BLaER1 (cell line): ENCODE data around the gene ANKRD7.
A peak's percentile ranks its signal among the peaks of the same experiment; 100 is the strongest.

Experiments used
- H3K27ac ChIP-seq: shearing (Covaris generic); formaldehyde crosslinking; 2 replicates; pipeline ENCODE4 v1.8.1; 2022
- H3K27me3 ChIP-seq: shearing (Covaris generic); formaldehyde crosslinking; 2 replicates; pipeline ENCODE4 v1.8.1; 2022
- H3K36me3 ChIP-seq: shearing (Covaris generic); formaldehyde crosslinking; 2 replicates; pipeline ENCODE4 v1.8.1; 2022
- H3K4me1 ChIP-seq: shearing (Covaris generic); formaldehyde crosslinking; 2 replicates; pipeline ENCODE4 v1.8.1; 2022
- H3K4me2 ChIP-seq: shearing (Covaris generic); formaldehyde crosslinking; 2 replicates; pipeline ENCODE4 v1.8.1; 2022
- H3K4me3 ChIP-seq: shearing (Covaris generic); formaldehyde crosslinking; 2 replicates; pipeline ENCODE4 v1.8.1; 2022
- H3K9ac ChIP-seq: shearing (Covaris generic); formaldehyde crosslinking; 2 replicates; pipeline ENCODE4 v1.8.1; 2022
- H3K9me3 ChIP-seq: shearing (Covaris generic); formaldehyde crosslinking; 2 replicates; pipeline ENCODE4 v1.8.1; 2022
- H4K20me1 ChIP-seq: shearing (Covaris generic); formaldehyde crosslinking; 2 replicates; pipeline ENCODE4 v1.8.1; 2022
- Cebpa-rat ChIP-seq: shearing (Covaris generic); IDR thresholded peaks from 2 replicates; pipeline ENCODE4 v1.8.1; 2022

Gene ANKRD7

DNA sequence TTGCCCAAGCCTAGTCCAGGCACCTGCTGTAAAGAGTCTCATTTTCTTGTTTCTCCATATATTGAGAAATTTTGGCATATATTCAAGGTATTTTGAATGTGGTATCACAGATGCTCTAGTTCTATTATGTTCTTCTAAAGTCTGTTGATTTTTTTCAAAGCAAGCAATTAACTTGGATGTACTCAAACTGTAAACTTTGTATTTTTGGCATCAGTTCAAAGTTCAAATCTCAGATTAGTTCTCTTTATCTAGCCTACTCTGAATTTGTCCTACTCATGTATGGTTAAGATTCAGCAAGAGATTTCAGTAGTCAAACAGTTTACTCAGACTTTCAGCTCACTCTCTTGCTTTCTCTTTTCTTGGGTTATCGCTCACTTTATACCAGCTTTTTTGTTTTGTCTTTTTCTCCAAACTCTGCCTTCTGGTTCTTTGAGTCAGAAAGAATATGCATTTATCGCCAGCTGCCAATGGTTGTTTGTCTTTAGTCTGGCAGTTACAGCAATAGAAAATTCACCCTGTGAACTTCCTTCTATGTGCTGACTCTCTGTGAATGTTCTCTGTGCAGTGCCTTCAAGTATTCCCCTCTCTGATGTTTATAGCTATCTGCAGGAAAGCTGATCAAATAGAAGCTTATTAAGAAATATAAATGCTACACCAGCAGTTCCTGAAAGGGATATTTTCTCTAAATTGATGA is 56.0 kb downstream of the ANKRD7 start:
- H3K4me2 ChIP-seq: no peak overlapping the region
- TF ChIP-seq Cebpa-rat: no peak
- H3K4me3 ChIP-seq: no peak overlapping the region
- H3K9ac ChIP-seq: no peak overlapping the region
- no peaks in the 10 kb centered on the region for H3K4me1 ChIP-seq
- no peaks in the 10 kb centered on the region for H3K9me3 ChIP-seq
- H3K27me3 ChIP-seq: no peaks in the 10 kb centered on the region
- H4K20me1 ChIP-seq: no peaks in the 10 kb centered on the region
- no peak overlapping the region for H3K27ac ChIP-seq
- no peaks in the 10 kb centered on the region for H3K36me3 ChIP-seq

DNA sequence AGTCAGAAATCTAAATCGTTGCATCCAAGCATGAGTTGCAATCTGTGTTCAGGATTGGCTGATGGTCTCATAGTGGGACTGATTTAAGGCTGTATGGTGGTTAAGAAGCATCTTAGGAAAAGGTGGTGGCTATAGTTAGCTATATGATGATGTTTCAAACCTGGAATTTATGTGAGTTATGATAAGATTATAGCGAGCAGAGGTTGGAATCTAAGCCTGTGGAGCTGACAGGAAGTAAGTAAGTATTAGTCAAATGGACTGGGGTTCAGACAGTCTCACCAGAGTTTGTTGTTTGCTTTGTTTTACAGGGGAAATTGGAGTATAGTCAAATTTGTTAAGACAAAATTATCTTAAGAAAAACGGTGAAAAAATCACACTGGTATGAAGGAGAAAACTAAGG is 56.7 kb downstream of the ANKRD7 start:
- Histone ChIP-seq H3K36me3 (no peaks in the 10 kb centered on the region), H3K9me3 (no peaks in the 10 kb centered on the region), H3K4me2 (no peak overlapping the region), H4K20me1 (no peaks in the 10 kb centered on the region), H3K27ac (no peak overlapping the region), H3K27me3 (no peaks in the 10 kb centered on the region), H3K4me3 (no peak overlapping the region), H3K9ac (no peak overlapping the region), H3K4me1 (no peaks in the 10 kb centered on the region)
- TF ChIP-seq Cebpa-rat: no peak

- no peak for TF ChIP-seq Cebpa-rat
- Histone ChIP-seq H3K9me3 (peaks cover 11% of the 10 kb centered on the region), H4K20me1 (no peaks in the 10 kb centered on the region), H3K4me1 (peaks cover 19% of the 10 kb centered on the region), H3K36me3 (no peaks in the 10 kb centered on the region), H3K27me3 (peaks cover 3% of the 10 kb centered on the region; the same call in 1 of the 2 replicates), H3K4me3 (no peak overlapping the region), H3K27ac (no peak overlapping the region), H3K4me2 (no peak overlapping the region), H3K9ac (no peak overlapping the region)
Observed at GRCh38 chr7:118285358-118285757, 60.9 kb downstream of the ANKRD7 start.

- no peak for TF ChIP-seq Cebpa-rat
- Histone ChIP-seq H4K20me1 (no peaks in the 10 kb centered on the region), H3K27ac (no peak overlapping the region), H3K4me1 (peaks cover 19% of the 10 kb centered on the region), H3K9me3 (peaks cover 19% of the 10 kb centered on the region), H3K4me2 (0 out of 2 replicates have a peak overlapping the region, but pooled peaks have one; percentile 9), H3K27me3 (peaks cover 3% of the 10 kb centered on the region; the same call in 1 of the 2 replicates), H3K9ac (no peak overlapping the region), H3K36me3 (peaks cover 4% of the 10 kb centered on the region; the same call in 1 of the 2 replicates), H3K4me3 (no peak overlapping the region)
Observed at GRCh38 chr7:118286131-118286530, 61.6 kb downstream of the ANKRD7 start.

GRCh38 chr7:118288098-118288497 is 63.6 kb downstream of the ANKRD7 start:
- H4K20me1 ChIP-seq: no peaks in the 10 kb centered on the region
- H3K9me3 ChIP-seq: peaks cover 25% of the 10 kb centered on the region
- H3K4me2 ChIP-seq: peak overlapping the region; percentile 74
- no peak overlapping the region for H3K27ac ChIP-seq
- no peak overlapping the region for H3K9ac ChIP-seq
- peaks cover 3% of the 10 kb centered on the region; the same call in 1 of the 2 replicates for H3K27me3 ChIP-seq
- no peak for TF ChIP-seq Cebpa-rat
- H3K4me3 ChIP-seq: no peak overlapping the region; the same call in 1 of the 2 replicates
- H3K4me1 ChIP-seq: peaks cover 19% of the 10 kb centered on the region
- H3K36me3 ChIP-seq: peaks cover 4% of the 10 kb centered on the region; the same call in 1 of the 2 replicates

- Histone ChIP-seq H3K27ac (no peak overlapping the region), H3K4me1 (peaks cover 19% of the 10 kb centered on the region), H3K4me2 (no peak overlapping the region), H3K9me3 (peaks cover 25% of the 10 kb centered on the region), H3K36me3 (peaks cover 4% of the 10 kb centered on the region; the same call in 1 of the 2 replicates), H3K27me3 (peaks cover 3% of the 10 kb centered on the region; the same call in 1 of the 2 replicates), H3K4me3 (no peak overlapping the region), H3K9ac (no peak overlapping the region), H4K20me1 (no peaks in the 10 kb centered on the region)
- no peak for TF ChIP-seq Cebpa-rat
Observed at GRCh38 chr7:118289476-118289875, 65.0 kb downstream of the ANKRD7 start.
